IMR-90 (cell line): Measurements from ENCODE around the gene ERCC6. TPM values are rescaled to one million over a fixed set of nuclear protein-coding genes. Genes with fewer than 3 reads are reported as not detected.

Experiments
- ATAC-seq: fragments of 200-7000 bp; cut with Tn5 transposase; 2 replicates; pipeline ENCODE4 v1.9.1; 2020; ENCODE audit warnings: low read depth, mild to moderate bottlenecking, moderate library complexity
- BruUV-seq: library from RNA; stranded (reverse); fragments of 400-500 nt; replicated peaks from 2 replicates; lab custom pipeline; 2021; lab: Mats Ljungman, UMichigan
- CTCF ChIA-PET: fragments of 300-600 bp; formaldehyde crosslinking; extraction: SDS; loops from one replicate; lab custom pipeline; 2021; ENCODE audit warnings: antibody characterized with exemption; lab: Yijun Ruan, JAX
- POLR2A ChIA-PET: fragments of 300-600 bp; sonication (Branson Sonifier 250); formaldehyde crosslinking; loops from one replicate; lab custom pipeline; 2022; ENCODE audit warnings: antibody characterized with exemption; ENCODE audit not compliant: unreplicated experiment; lab: Charles Lee
- DNase-seq: peaks from one replicate; pipeline ENCODE4 v3.0.0; 2013
- H2AFZ ChIP-seq: replicated peaks from 2 replicates; pipeline ENCODE3; 2013; ENCODE audit warnings: low read length, mild to moderate bottlenecking; ENCODE audit not compliant: poor library complexity
- H2AK5ac ChIP-seq: 2 replicates; pipeline ENCODE4 v1.6.1; 2013; ENCODE audit warnings: low read depth, low read length, inconsistent platforms
- H2AK9ac ChIP-seq: replicated peaks from 2 replicates; pipeline ENCODE3; 2013; ENCODE audit warnings: mild to moderate bottlenecking, low read depth, low read length, moderate library complexity; ENCODE audit not compliant: poor library complexity
- H2BK120ac ChIP-seq: 2 replicates; pipeline ENCODE4 v1.6.1; 2013; ENCODE audit warnings: low read depth, low read length, inconsistent platforms
- H2BK15ac ChIP-seq: 3 replicates; pipeline ENCODE4 v1.6.1; 2013; ENCODE audit warnings: low read depth, low read length, inconsistent platforms
- H2BK20ac ChIP-seq: 2 replicates; pipeline ENCODE4 v1.6.1; 2013; ENCODE audit warnings: low read depth, mild to moderate bottlenecking, inconsistent platforms, low read length, moderate library complexity
- H2BK5ac ChIP-seq: 2 replicates; pipeline ENCODE4 v1.6.1; 2013; ENCODE audit warnings: mild to moderate bottlenecking, low read depth, low read length, inconsistent platforms; ENCODE audit not compliant: poor library complexity, severe bottlenecking
- H3K14ac ChIP-seq: replicated peaks from 2 replicates; pipeline ENCODE4 v1.6.1; 2013; ENCODE audit warnings: low read depth, low read length, inconsistent platforms
- H3K18ac ChIP-seq: 2 replicates; pipeline ENCODE4 v1.6.1; 2013; ENCODE audit warnings: low read depth, low read length, control low read depth
- H3K23ac ChIP-seq: 2 replicates; pipeline ENCODE4 v1.6.1; 2013; ENCODE audit warnings: low read depth, low read length, inconsistent platforms
- H3K27ac ChIP-seq: 2 replicates; pipeline ENCODE4 v1.5.1; 2013; ENCODE audit warnings: mild to moderate bottlenecking, control low read depth, low read length; ENCODE audit not compliant: insufficient read depth
- H3K27me3 ChIP-seq: 2 replicates; pipeline ENCODE4 v1.6.1; 2013; ENCODE audit warnings: low read length; ENCODE audit not compliant: control insufficient read depth, insufficient read depth
- H3K36me3 ChIP-seq: 2 replicates; pipeline ENCODE4 v1.6.1; 2013; ENCODE audit warnings: low read length, mixed read lengths; ENCODE audit not compliant: control insufficient read depth, insufficient read depth
- H3K4ac ChIP-seq: 2 replicates; pipeline ENCODE4 v1.6.1; 2013; ENCODE audit warnings: low read depth, low read length, inconsistent platforms
- H3K4me1 ChIP-seq: 2 replicates; pipeline ENCODE4 v1.6.1; 2013; ENCODE audit warnings: low read length, mixed read lengths; ENCODE audit not compliant: control insufficient read depth, insufficient read depth
- H3K4me2 ChIP-seq: 2 replicates; pipeline ENCODE4 v1.6.1; 2013; ENCODE audit warnings: low read depth, mild to moderate bottlenecking, control low read depth, low read length, moderate library complexity
- H3K4me3 ChIP-seq: 2 replicates; pipeline ENCODE4 v1.5.1; 2013; ENCODE audit warnings: low read depth, mild to moderate bottlenecking, control low read depth, low read length, moderate library complexity; ENCODE audit not compliant: insufficient read depth
- H3K56ac ChIP-seq: 2 replicates; pipeline ENCODE4 v1.6.1; 2013; ENCODE audit warnings: low read length, inconsistent platforms; ENCODE audit not compliant: insufficient read depth; ENCODE audit errors: extremely low read depth
- H3K79me1 ChIP-seq, 2 experiments: 2 replicates each; pipeline ENCODE4 v1.6.1; 2013; ENCODE audit warnings: low read length in 2 of 2, inconsistent platforms in 1 of 2, low read depth in 1 of 2
- H3K9ac ChIP-seq: 2 replicates; pipeline ENCODE4 v1.6.1; 2013; ENCODE audit warnings: low read depth, low read length, control low read depth
- H3K9me1 ChIP-seq: 2 replicates; pipeline ENCODE4 v1.6.1; 2013; ENCODE audit warnings: low read length, inconsistent platforms; ENCODE audit not compliant: insufficient read depth
- H3K9me3 ChIP-seq: 2 replicates; pipeline ENCODE4 v1.6.1; 2013; ENCODE audit warnings: low read length; ENCODE audit not compliant: control insufficient read depth, insufficient read depth
- H4K20me1 ChIP-seq: 2 replicates; pipeline ENCODE4 v1.6.1; 2013; ENCODE audit warnings: low read length, inconsistent platforms; ENCODE audit not compliant: insufficient read depth
- H4K5ac ChIP-seq: 2 replicates; pipeline ENCODE4 v1.6.1; 2013; ENCODE audit warnings: mild to moderate bottlenecking, low read depth, low read length, control low read depth
- H4K8ac ChIP-seq, 2 experiments: 2 replicates each; pipeline ENCODE4 v1.6.1; 2013; ENCODE audit warnings: low read depth in 2 of 2, low read length in 2 of 2, control low read depth in 1 of 2, inconsistent platforms in 1 of 2
- H4K91ac ChIP-seq: 2 replicates; pipeline ENCODE4 v1.6.1; 2013; ENCODE audit warnings: low read depth, low read length, inconsistent platforms; ENCODE audit not compliant: insufficient read depth
- BHLHE40 ChIP-seq: fragments of 150-350 bp; IDR thresholded peaks from 2 replicates; pipeline ENCODE4 v1.6.1; 2016; ENCODE audit warnings: mild to moderate bottlenecking, low read depth, low read length
- CEBPB ChIP-seq: IDR thresholded peaks from 2 replicates; pipeline ENCODE4 v1.6.1; 2012; ENCODE audit warnings: low read depth, low read length, improper control_type of control experiment
- CHD1 ChIP-seq: IDR thresholded peaks from 2 replicates; pipeline ENCODE4 v1.6.1; 2012; ENCODE audit warnings: low read depth, low read length, improper control_type of control experiment
- FOS ChIP-seq: fragments of 150-350 bp; IDR thresholded peaks from 2 replicates; pipeline ENCODE4 v1.6.1; 2016; ENCODE audit warnings: low read depth, low read length
- MAFK ChIP-seq: IDR thresholded peaks from 2 replicates; pipeline ENCODE4 v1.6.1; 2012; ENCODE audit warnings: low read depth, low read length, improper control_type of control experiment
- MAZ ChIP-seq: IDR thresholded peaks from 2 replicates; pipeline ENCODE4 v1.6.1; 2012; ENCODE audit warnings: low read depth, mild to moderate bottlenecking, low read length, improper control_type of control experiment, moderate library complexity, borderline replicate concordance
- MXI1 ChIP-seq: IDR thresholded peaks from 2 replicates; pipeline ENCODE4 v1.6.1; 2012; ENCODE audit warnings: low read depth, mild to moderate bottlenecking, low read length, moderate library complexity, borderline replicate concordance
- NFE2L2 ChIP-seq: fragments of 150-350 bp; IDR thresholded peaks from 2 replicates; pipeline ENCODE4 v1.6.1; 2016; ENCODE audit warnings: low read depth, mild to moderate bottlenecking, low read length
- POLR2A ChIP-seq: IDR thresholded peaks from 2 replicates; pipeline ENCODE4 v1.6.1; 2012; ENCODE audit warnings: mild to moderate bottlenecking, low read depth, low read length
- RAD21 ChIP-seq: IDR thresholded peaks from 2 replicates; pipeline ENCODE4 v1.6.1; 2012; ENCODE audit warnings: low read length, improper control_type of control experiment
- RCOR1 ChIP-seq: IDR thresholded peaks from 2 replicates; pipeline ENCODE4 v1.6.1; 2012; ENCODE audit warnings: mild to moderate bottlenecking, low read length, improper control_type of control experiment; ENCODE audit not compliant: insufficient replicate concordance
- RFX5 ChIP-seq: IDR thresholded peaks from 2 replicates; pipeline ENCODE4 v1.8.0; 2012; ENCODE audit warnings: low read depth, mild to moderate bottlenecking, low read length, moderate library complexity
- SMC3 ChIP-seq: fragments of 150-350 bp; IDR thresholded peaks from 2 replicates; pipeline ENCODE4 v1.6.1; 2016; ENCODE audit warnings: low read depth, mild to moderate bottlenecking, antibody characterized with exemption, low read length, moderate library complexity
- WGBS, 2 experiments: methylation state at CpG; one replicate each; pipeline versions ENCODE4 v1.1.5 to v1.1.7; 2013; ENCODE audit warnings: missing lambda C conversion rate in 2 of 2; ENCODE audit not compliant: insufficient read length in 1 of 2; ENCODE audit errors: extremely low coverage in 2 of 2; 5-methylcytosine and 5-hydroxymethylcytosine counted together
- dilution Hi-C: fragments of 300-500 bp; cut with HindIII; formaldehyde crosslinking; loops from one replicate; pipeline ENCODE4 v1.14.3; 2018; ENCODE audit warnings: low sequenced_read_pairs; ENCODE audit not compliant: unreplicated experiment
- in situ Hi-C: fragments of 300-500 bp; cut with MboI; formaldehyde crosslinking; loops from 3 replicates; pipeline ENCODE4 v1.14.3; 2019; ENCODE audit warnings: low sequenced_read_pairs, inconsistent platforms, mixed read lengths
- intact Hi-C: fragments of 100-400 bp; cut with micrococcal nuclease; formaldehyde crosslinking; loops from 2 replicates; pipeline ENCODE4 v1.10.0; 2022
- polyA plus RNA-seq, 3 experiments: library from polyadenylated mRNA; depleted of rRNA; stranded (reverse); fragments of >200 nt; gene quantifications; 2 replicates each; pipeline ENCODE4 v1.2.3, GENCODE V29; 2012; ENCODE audit warnings: low replicate concordance in 1 of 3
- total RNA-seq: library from RNA; depleted of rRNA; stranded (reverse); fragments of >200 nt; gene quantifications from 2 replicates; pipeline ENCODE4 v1.2.3, GENCODE V29; 2012
- TF ChIP-seq, protein P1 (sequence below): conservative IDR thresholded peaks from 2 replicates; pipeline ENCODE4 v1.5.1; 2012; ENCODE audit warnings: mild to moderate bottlenecking, low read depth, low read length, improper control_type of control experiment
- TF ChIP-seq, protein P2 (sequence below): fragments of 150-350 bp; IDR thresholded peaks from 2 replicates; pipeline ENCODE4 v1.6.1; 2016; ENCODE audit warnings: low read depth, mild to moderate bottlenecking, low read length, moderate library complexity, borderline replicate concordance
- TF ChIP-seq, protein P3 (sequence below): fragments of 150-350 bp; IDR thresholded peaks from 2 replicates; pipeline ENCODE4 v1.6.1; 2017; ENCODE audit warnings: mild to moderate bottlenecking, antibody characterized with exemption, low read length, low read depth

The ERCC6 gene
- total and polyA plus RNA-seq, 2 of the 4 experiments (the other 2 are of a cell fraction): 7.3 to 14.9 TPM

DNA sequence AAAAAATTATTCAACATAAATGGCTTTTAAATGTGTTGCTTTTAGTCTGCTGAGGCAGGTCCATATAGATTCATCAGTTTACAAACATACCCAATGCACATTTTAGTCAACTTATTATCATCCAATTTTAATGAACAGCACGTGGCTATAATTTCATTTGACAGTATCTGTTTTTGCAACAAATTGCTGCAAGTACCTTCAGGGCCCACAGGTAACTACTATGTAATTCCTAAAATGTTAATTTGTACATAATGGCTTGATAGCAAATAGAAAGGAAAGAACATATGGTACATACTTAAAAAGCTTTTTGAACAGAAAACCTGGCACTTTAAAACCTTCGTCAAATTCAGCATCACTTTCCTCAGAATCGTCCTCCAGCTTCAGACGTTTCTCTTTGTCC lies 33.3 kb downstream of the ERCC6 start:
- Histone ChIP-seq H3K18ac (no peak overlapping the region), H3K79me1 (no peaks in the 10 kb centered on the region), H3K36me3 (0 out of 2 replicates have a peak, but pooled peaks cover 1% of the 10 kb centered on the region), H3K27ac (no peak overlapping the region), H3K14ac (no peak overlapping the region), H3K23ac (no peak overlapping the region), H2BK15ac (no peak overlapping the region), H3K9ac (no peak overlapping the region), H2BK20ac (no peak overlapping the region), H4K5ac (no peak overlapping the region), H2AK5ac (no peak overlapping the region), H3K4ac (no peak overlapping the region), H3K4me1 (peaks cover 2% of the 10 kb centered on the region; the same call in 1 of the 2 replicates), H3K9me1 (no peaks in the 10 kb centered on the region; the same call in 1 of the 2 replicates), H2BK5ac (no peak overlapping the region), H3K4me2 (no peak overlapping the region), H2BK120ac (no peak overlapping the region), H3K27me3 (no peaks in the 10 kb centered on the region), H2AK9ac (no peak overlapping the region), H3K4me3 (no peak overlapping the region), H4K20me1 (no peaks in the 10 kb centered on the region), H4K91ac (no peak overlapping the region), H4K8ac (no peak overlapping the region), H2AFZ (no peak overlapping the region), H3K9me3 (no peaks in the 10 kb centered on the region), H3K56ac (no peak overlapping the region)
- in situ Hi-C loops: loop anchor here (25.0 kb wide), 1 partner anchor 943 kb away; no protein-coding TSS in a partner anchor
- no TSS peak for BruUV-seq
- WGBS, 2 experiments: no CpG with 5 or more reads among the region's 4 CpGs
- intact Hi-C loops: no loop called here
- ChIA-PET CTCF (no interaction called here), POLR2A (no interaction called here)
- dilution Hi-C loops: no loop called here
- ATAC-seq (no peak), DNase-seq (no peak)
- no peak for TF ChIP-seq CHD1
- TF ChIP-seq, protein P1, sequence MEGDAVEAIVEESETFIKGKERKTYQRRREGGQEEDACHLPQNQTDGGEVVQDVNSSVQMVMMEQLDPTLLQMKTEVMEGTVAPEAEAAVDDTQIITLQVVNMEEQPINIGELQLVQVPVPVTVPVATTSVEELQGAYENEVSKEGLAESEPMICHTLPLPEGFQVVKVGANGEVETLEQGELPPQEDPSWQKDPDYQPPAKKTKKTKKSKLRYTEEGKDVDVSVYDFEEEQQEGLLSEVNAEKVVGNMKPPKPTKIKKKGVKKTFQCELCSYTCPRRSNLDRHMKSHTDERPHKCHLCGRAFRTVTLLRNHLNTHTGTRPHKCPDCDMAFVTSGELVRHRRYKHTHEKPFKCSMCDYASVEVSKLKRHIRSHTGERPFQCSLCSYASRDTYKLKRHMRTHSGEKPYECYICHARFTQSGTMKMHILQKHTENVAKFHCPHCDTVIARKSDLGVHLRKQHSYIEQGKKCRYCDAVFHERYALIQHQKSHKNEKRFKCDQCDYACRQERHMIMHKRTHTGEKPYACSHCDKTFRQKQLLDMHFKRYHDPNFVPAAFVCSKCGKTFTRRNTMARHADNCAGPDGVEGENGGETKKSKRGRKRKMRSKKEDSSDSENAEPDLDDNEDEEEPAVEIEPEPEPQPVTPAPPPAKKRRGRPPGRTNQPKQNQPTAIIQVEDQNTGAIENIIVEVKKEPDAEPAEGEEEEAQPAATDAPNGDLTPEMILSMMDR: no peak
- TF ChIP-seq CEBPB: no peak
- no peak for TF ChIP-seq RAD21
- no peak for TF ChIP-seq RCOR1
- no peak for TF ChIP-seq MXI1
- no peak for TF ChIP-seq RFX5
- TF ChIP-seq NFE2L2: no peak
- TF ChIP-seq SMC3: no peak
- TF ChIP-seq FOS: no peak
- TF ChIP-seq MAFK: no peak
- TF ChIP-seq, protein P2, sequence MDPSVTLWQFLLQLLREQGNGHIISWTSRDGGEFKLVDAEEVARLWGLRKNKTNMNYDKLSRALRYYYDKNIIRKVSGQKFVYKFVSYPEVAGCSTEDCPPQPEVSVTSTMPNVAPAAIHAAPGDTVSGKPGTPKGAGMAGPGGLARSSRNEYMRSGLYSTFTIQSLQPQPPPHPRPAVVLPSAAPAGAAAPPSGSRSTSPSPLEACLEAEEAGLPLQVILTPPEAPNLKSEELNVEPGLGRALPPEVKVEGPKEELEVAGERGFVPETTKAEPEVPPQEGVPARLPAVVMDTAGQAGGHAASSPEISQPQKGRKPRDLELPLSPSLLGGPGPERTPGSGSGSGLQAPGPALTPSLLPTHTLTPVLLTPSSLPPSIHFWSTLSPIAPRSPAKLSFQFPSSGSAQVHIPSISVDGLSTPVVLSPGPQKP: no peak
- TF ChIP-seq MAZ: no peak
- no peak for TF ChIP-seq POLR2A
- TF ChIP-seq, protein P3, sequence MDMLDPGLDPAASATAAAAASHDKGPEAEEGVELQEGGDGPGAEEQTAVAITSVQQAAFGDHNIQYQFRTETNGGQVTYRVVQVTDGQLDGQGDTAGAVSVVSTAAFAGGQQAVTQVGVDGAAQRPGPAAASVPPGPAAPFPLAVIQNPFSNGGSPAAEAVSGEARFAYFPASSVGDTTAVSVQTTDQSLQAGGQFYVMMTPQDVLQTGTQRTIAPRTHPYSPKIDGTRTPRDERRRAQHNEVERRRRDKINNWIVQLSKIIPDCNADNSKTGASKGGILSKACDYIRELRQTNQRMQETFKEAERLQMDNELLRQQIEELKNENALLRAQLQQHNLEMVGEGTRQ: no peak
- no peak for TF ChIP-seq BHLHE40
